Mucosa of rectum (tissue), 2 donors: ENCODE measurements around the gene C1QTNF6.
"Not testable (repeated sequence)": the region's sequence is repeated elsewhere in the genome, so short reads cannot be mapped to it uniquely, and the experiment has no call there.

Experiments used
- H3K27ac ChIP-seq, 2 donors: one replicate each; pipeline ENCODE4 v1.7.0; 2013; ENCODE audit warnings: inconsistent platforms in 2 of 2, low read depth in 2 of 2, low read length in 2 of 2
- H3K27me3 ChIP-seq, 2 donors: one replicate each; pipeline ENCODE4 v1.7.0; 2013; ENCODE audit warnings: low read length in 2 of 2; ENCODE audit not compliant: control insufficient read depth in 2 of 2, insufficient read depth in 2 of 2
- H3K36me3 ChIP-seq, 2 donors: one replicate each; pipeline ENCODE4 v1.7.0; 2013; ENCODE audit warnings: low read length in 2 of 2; ENCODE audit not compliant: control insufficient read depth in 2 of 2, insufficient read depth in 2 of 2
- H3K4me1 ChIP-seq, 2 donors: one replicate each; pipeline ENCODE4 v1.7.0; 2013; ENCODE audit warnings: low read length in 2 of 2, mild to moderate bottlenecking in 1 of 2; ENCODE audit not compliant: control insufficient read depth in 2 of 2, insufficient read depth in 2 of 2
- H3K4me3 ChIP-seq, 2 donors: one replicate each; pipeline ENCODE4 v1.7.0; 2013; ENCODE audit warnings: low read length in 2 of 2
- H3K9ac ChIP-seq, 2 donors: one replicate each; pipeline ENCODE4 v1.7.0; 2013; ENCODE audit warnings: low read length in 2 of 2, low read depth in 1 of 2, mild to moderate bottlenecking in 1 of 2
- H3K9me3 ChIP-seq, 2 donors: one replicate each; pipeline ENCODE4 v1.7.0; 2013; ENCODE audit warnings: low read length in 2 of 2; ENCODE audit not compliant: control insufficient read depth in 2 of 2
- donor health status: healthy.
- donor health status: Normal muscosa, but diverticular disease.

Gene C1QTNF6

DNA sequence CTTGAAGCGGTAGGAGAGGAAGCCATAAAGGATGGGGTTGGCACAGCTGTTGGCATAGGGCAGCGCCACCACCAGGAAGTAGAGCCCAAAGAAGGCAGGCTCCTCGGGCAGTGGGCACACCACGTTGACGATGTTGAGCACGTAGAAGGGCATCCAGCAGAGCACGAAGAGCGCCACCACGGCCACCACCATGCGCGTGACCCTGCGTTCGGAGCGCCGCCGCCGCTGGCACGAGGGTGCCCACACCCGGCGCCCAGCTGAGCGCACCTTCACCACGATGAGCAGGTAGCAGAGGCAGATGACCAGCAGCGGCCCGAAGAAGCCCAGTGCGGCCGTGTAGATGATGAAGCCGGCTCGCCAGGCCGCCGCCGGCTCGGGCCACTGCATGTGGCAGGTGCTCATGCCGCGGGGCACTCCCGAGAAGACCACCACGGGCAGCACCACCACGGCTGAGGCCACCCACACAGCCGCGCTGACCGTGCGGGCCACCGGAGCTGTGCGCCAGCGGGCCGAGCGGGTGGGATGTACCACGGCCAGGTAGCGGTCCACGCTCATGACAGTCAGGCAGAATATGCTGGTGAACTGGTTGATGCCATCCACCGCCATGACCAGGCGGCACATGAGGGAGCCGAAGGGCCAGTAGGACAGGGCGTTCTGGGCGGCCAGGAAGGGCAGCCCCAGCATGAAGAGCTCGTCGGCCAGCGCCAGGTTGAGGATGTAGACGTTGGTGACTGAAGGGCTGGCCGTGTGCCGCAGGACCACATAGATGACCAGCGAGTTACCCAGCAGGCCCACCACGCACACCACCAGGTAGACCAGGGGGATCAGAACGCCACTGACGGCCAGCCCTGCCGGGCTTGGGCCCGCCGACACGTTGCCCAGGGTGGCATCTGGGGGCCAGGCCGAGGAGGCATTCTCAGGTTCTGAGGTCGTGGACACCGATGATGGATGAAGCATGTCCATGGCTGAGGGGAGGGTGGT lies 19.1 kb upstream of the C1QTNF6 start:
- H3K9me3 ChIP-seq: no peaks in the 10 kb centered on the region
- H3K4me3 ChIP-seq: no peak overlapping the region
- H3K4me1 ChIP-seq: no peaks in the 10 kb centered on the region
- no peak overlapping the region for H3K9ac ChIP-seq
- H3K27me3 ChIP-seq: no peaks in the 10 kb centered on the region
- H3K36me3 ChIP-seq: no peaks in the 10 kb centered on the region
- no peak overlapping the region for H3K27ac ChIP-seq

DNA sequence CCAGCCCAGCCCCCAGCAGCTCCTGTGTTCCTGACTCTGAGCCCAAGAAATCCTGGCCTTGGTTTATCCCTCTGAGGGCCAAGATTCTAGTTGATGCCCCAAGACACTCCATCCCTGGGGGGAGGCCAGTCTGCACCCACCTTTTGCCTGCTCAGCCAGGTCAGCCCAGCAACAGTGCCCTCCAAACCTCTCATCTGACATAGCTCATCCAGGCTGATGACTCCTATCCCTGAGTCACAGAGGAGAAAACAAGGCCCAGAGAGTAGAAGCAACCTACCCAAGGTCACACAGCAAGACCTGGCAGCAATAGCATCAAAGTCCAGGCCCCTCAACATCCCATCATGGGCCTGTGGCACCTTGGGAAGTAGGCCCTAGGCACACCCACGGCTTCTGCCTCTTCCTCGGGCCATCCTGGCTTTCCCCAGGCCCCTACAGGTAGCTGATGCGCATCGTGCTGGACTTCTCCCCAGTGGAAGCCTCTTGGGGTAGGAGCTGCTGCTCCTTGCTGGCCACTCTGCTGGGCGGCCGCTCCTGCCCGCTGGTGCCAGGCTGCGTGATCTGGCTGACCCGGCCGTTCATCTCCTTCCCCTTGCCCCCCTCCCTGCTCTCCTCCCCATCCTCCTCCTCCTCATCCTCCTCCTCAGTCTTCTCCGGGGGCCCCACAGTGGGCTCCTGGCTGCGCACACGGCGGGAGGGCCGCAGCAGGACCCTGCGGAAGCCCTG lies 18.2 kb upstream of the C1QTNF6 start:
- H3K9ac ChIP-seq: no peak overlapping the region
- H3K9me3 ChIP-seq: no peaks in the 10 kb centered on the region
- no peak overlapping the region for H3K4me3 ChIP-seq
- H3K27me3 ChIP-seq: no peaks in the 10 kb centered on the region
- H3K4me1 ChIP-seq: no peaks in the 10 kb centered on the region
- H3K36me3 ChIP-seq: no peaks in the 10 kb centered on the region
- H3K27ac ChIP-seq: no peak overlapping the region

DNA sequence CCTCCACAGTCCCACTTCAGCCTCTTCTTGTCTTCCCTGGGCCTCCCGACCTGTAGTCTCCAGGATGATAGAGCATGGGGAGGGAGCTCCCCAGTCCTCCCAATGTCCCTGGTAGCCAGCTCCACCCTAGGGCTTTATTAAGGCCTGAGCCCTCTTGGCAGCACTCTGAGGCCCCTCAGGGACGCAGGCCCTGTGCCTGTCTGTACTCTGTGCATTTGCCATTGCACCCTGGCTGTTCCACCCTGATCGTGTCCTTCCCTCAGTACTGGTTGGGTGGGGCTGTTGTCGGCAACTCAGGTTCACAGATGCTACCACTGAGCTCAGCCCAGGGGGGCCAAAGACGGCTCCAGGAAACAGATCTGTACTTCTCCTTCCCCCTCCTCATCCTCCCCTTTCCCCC lies 17.0 kb upstream of the C1QTNF6 start:
- H3K4me3 ChIP-seq: no peak overlapping the region
- no peaks in the 10 kb centered on the region for H3K27me3 ChIP-seq
- no peaks in the 10 kb centered on the region for H3K36me3 ChIP-seq
- peaks cover under 1% of the 10 kb centered on the region in 2 donors for H3K4me1 ChIP-seq
- no peak overlapping the region for H3K27ac ChIP-seq
- H3K9ac ChIP-seq: no peak overlapping the region
- no peaks in the 10 kb centered on the region for H3K9me3 ChIP-seq

DNA sequence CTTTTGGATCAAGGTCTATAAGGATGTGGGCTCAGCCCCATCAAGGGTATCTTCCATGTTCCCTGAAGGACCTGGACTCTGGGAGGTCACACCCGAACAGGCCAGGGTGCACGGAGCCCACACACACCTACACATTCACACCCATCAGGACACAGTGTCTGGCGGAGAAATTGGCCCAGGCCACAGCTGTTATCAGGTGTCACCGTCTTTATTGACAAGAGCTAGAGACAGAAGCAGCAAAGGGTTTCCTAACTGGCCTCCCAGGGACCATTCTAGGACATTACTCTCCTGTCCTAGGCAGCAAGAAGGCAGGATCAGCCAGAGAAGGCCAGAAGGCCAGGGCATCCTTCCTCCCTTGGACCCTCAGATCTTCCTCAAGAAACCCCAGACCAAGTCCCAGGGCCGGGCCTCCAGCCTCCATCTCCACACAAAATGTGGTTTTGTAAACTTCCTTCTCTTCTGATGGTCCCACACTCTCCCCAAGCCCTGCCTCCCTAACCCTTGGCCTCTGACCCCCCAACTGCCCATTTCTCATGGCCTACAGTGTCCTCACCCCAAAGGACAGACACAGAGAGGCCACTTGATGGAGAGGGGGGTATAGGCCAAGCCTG lies 16.1 kb upstream of the C1QTNF6 start:
- Histone ChIP-seq H3K27ac (no peak overlapping the region), H3K9ac (no peak overlapping the region), H3K27me3 (no peaks in the 10 kb centered on the region), H3K4me3 (no peak overlapping the region), H3K4me1 (peaks cover 6 to 7% of the 10 kb centered on the region in 2 donors), H3K9me3 (no peaks in the 10 kb centered on the region), H3K36me3 (no peaks in the 10 kb centered on the region)

DNA sequence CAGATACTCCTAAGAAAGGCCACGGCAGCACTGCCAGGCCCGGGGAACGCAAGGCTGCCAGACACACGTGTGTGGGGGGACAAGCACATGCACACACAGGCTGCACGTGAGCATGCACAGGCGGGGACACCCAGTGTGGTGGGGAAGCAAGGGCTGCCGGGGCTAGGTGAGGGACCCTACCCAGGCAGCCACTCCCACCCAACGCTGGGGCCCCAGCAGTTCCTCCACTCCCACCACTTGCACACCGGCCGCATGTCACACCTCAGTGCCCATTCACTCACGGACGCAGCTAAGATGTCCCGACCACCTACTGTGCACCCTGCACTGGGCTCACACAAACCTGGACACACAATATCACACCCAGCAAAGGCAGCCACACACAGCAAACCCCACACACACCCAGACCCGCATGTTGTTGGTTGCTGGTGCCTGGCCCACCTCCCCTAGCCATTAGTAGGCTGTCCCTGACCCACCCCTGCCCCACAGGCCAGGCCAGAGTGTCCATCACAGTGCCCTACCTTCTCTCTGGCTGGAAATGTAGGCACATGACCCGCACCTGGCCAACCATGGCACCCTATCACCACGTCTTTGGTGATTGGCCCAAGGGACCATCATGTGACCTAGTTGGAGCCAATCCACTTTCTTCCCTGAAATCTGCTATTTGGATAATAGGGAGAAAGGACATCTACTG lies 15.5 kb upstream of the C1QTNF6 start:
- H3K4me3 ChIP-seq: no peak overlapping the region
- H3K27ac ChIP-seq: no peak overlapping the region
- H3K36me3 ChIP-seq: no peaks in the 10 kb centered on the region
- no peaks in the 10 kb centered on the region for H3K9me3 ChIP-seq
- H3K27me3 ChIP-seq: no peaks in the 10 kb centered on the region
- peaks cover 7 to 10% of the 10 kb centered on the region in 2 donors for H3K4me1 ChIP-seq
- no peak overlapping the region for H3K9ac ChIP-seq

DNA sequence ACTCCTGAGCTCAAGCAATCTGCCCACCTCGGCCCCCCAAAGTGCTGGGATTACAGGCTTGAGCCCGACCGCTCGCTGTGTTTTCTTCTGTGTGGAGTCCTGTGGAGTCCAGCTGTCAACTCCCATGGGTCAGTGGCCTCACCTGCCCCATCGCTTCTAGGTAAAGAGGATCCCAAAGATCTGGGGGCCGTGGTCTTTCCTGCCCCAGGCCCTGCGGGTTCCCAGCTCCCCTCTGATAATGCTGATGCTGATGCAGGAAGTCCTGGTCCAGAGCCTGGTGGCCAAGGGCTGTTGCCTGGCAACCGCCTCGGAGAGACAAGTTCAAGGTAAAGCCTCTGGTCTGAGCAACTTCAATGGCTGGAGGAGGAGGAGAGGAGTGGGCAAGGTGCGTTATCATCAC lies 14.7 kb upstream of the C1QTNF6 start:
- Histone ChIP-seq H3K9me3 (no peaks in the 10 kb centered on the region), H3K4me1 (peaks cover 14 to 17% of the 10 kb centered on the region in 2 donors), H3K9ac (no peak overlapping the region), H3K36me3 (no peaks in the 10 kb centered on the region), H3K4me3 (no peak overlapping the region), H3K27ac (no peak overlapping the region), H3K27me3 (no peaks in the 10 kb centered on the region)

DNA sequence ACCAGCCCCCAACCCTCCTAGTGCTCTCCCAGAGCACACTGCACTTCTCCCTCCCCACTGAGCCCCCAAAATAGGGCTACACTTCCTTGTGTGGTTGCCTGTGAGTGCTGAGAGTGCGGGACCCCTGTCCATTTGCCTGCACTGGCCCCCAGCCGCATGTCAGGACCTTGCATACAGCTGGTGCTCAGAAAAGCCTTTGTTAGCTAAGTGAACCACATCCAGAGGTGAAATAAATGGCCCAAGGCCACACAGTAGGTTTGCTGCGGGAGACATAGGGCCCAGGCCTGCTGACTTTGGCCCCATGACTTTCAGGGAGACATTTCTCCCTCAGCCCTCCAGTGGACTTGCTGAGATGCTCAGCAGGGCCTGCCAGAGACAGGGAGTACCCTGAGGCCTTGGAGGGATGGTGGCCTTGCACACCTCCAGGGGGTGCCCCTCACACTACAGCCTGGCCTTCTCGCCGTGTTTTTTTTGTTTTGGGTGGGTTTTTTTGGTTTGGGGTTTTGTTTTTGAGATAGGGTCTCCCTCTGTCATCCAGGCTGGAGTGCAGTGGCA lies 14.0 kb upstream of the C1QTNF6 start:
- no peaks in the 10 kb centered on the region for H3K36me3 ChIP-seq
- no peaks in the 10 kb centered on the region for H3K27me3 ChIP-seq
- H3K4me3 ChIP-seq: no peak overlapping the region
- H3K9ac ChIP-seq: no peak overlapping the region
- no peak overlapping the region for H3K27ac ChIP-seq
- no peaks in the 10 kb centered on the region for H3K9me3 ChIP-seq
- peaks cover 20 to 24% of the 10 kb centered on the region in 2 donors for H3K4me1 ChIP-seq

DNA sequence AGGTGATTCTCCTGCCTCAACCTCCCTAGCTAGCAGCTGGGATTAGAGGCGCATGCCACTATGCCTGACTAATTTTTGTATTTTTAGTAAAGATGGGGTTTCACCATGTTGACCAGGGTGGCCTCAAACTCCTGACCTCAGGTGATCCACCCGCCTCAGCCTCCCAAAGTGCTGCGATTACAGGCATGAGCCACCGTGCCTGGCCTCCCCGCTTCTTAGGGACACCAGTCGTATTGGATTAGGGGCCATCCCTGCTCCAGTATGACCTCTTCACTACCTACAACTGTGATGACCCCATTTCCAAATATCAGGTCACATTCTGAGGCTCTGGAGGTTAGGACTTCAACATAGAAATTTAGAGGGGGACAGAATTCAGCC lies 13.4 kb upstream of the C1QTNF6 start:
- H3K27me3 ChIP-seq, H3K9me3 ChIP-seq, H3K4me3 ChIP-seq, H3K27ac ChIP-seq, H3K36me3 ChIP-seq, H3K9ac ChIP-seq: not testable (repeated sequence)
- peaks cover 26 to 30% of the 10 kb centered on the region in 2 donors for H3K4me1 ChIP-seq

DNA sequence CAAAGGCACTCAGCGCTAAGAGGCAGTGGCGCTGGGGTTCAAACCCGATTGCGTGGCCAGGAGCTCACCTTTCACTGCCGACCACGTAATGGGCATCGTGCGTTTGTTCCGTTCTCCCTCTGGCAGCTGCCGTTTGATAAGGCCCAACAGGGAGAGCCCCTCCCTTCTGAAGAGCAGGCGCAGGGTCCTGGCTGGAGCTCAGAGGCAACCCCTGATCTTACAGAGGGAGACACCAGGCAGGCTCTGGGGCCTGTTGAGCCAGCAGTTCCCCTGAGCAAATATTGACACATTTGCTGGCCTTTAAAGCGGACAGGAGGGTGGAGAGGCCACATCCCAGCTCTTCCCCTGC lies 11.7 kb upstream of the C1QTNF6 start:
- Histone ChIP-seq H3K36me3 (no peaks in the 10 kb centered on the region), H3K4me3 (peak overlapping the region; percentile 77 to 90), H3K27me3 (no peaks in the 10 kb centered on the region), H3K27ac (peak overlapping the region; percentile 61 to 62), H3K9me3 (no peaks in the 10 kb centered on the region), H3K4me1 (peaks cover 35 to 37% of the 10 kb centered on the region in 2 donors), H3K9ac (peak overlapping the region; percentile 76 to 95)
